A549 (cell line): ENCODE data around the gene MSMP.

ENCODE experiments used
- CTCF ChIP-seq: fragments of >200 bp; sonication (Bioruptor Twin); formaldehyde crosslinking; IDR thresholded peaks from 3 replicates; pipeline ENCODE4 v1.5.1; 2016
- EP300 ChIP-seq, 2 experiments: fragments of >200 bp; sonication (Bioruptor Twin); formaldehyde crosslinking; IDR thresholded peaks; 2 replicates in 1 of 2; 3 replicates in 1 of 2; pipeline ENCODE4 v1.6.1; 2016 to 2017
- FOXS1 ChIP-seq: fragments of 250-450 bp; sonication (Bioruptor Pico); IDR thresholded peaks from 2 replicates; pipeline ENCODE4 v1.5.0; 2020; ENCODE audit warnings: mild to moderate bottlenecking, moderate library complexity
- JUN ChIP-seq, 2 experiments: fragments of >200 bp; sonication (Bioruptor Twin); formaldehyde crosslinking; IDR thresholded peaks; 2 replicates in 1 of 2; 3 replicates in 1 of 2; pipeline ENCODE4 v1.6.1; 2016 to 2017
- MAFK ChIP-seq: fragments of 450-650 bp; IDR thresholded peaks from 2 replicates; pipeline ENCODE4 v1.6.1; 2014; ENCODE audit not compliant: partially characterized antibody
- POLR2A ChIP-seq: IDR thresholded peaks from 2 replicates; pipeline ENCODE4 v1.6.1; 2012; ENCODE audit warnings: mild to moderate bottlenecking, low read length
- ZFP36 ChIP-seq: fragments of 450-650 bp; IDR thresholded peaks from 2 replicates; pipeline ENCODE4 v1.6.1; 2014; ENCODE audit warnings: borderline replicate concordance; ENCODE audit not compliant: partially characterized antibody
- TF ChIP-seq, protein P1 (sequence below): IDR thresholded peaks from 2 replicates; pipeline ENCODE4 v1.6.1; 2012
- TF ChIP-seq, protein P2 (sequence below): IDR thresholded peaks from 2 replicates; pipeline ENCODE4 v1.6.1; 2012

- peak; percentile 40 for TF ChIP-seq CTCF
- TF ChIP-seq JUN (IDR thresholded peaks at IDR 0.05): peak; percentile 89 to 96
- TF ChIP-seq ZFP36: no peak
- TF ChIP-seq POLR2A: peak; percentile 64
- TF ChIP-seq FOXS1 (CRISPR knock-in tag): no peak
- TF ChIP-seq MAFK: no peak
- no peak for TF ChIP-seq EP300 (IDR thresholded peaks at IDR 0.05)
- TF ChIP-seq, protein P1, sequence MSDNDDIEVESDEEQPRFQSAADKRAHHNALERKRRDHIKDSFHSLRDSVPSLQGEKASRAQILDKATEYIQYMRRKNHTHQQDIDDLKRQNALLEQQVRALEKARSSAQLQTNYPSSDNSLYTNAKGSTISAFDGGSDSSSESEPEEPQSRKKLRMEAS: peak; percentile 83
- TF ChIP-seq, protein P2, sequence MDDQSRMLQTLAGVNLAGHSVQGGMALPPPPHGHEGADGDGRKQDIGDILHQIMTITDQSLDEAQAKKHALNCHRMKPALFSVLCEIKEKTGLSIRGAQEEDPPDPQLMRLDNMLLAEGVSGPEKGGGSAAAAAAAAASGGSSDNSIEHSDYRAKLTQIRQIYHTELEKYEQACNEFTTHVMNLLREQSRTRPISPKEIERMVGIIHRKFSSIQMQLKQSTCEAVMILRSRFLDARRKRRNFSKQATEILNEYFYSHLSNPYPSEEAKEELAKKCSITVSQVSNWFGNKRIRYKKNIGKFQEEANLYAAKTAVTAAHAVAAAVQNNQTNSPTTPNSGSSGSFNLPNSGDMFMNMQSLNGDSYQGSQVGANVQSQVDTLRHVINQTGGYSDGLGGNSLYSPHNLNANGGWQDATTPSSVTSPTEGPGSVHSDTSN: peak; percentile 46; the same call in 1 of the 2 replicates
These were observed 21.8 kb downstream of the MSMP start, which contains the start of the genes CREB3 and TLN1 for GRCh38 chr9:35732185-35732799.
